Stimulated activated memory B cell treated with anti-CD40 and anti-IgM and Interleukin-4, amounts not matched to agents 10 μg/mL and 1 μg/mL and 100 μg/mL, for 72 hours (primary cell): ENCODE measurements around the gene MAGI2.
"Not testable (repeated sequence)": the region's sequence is repeated elsewhere in the genome, so short reads cannot be mapped to it uniquely, and the experiment has no call there.

ENCODE experiments used
- ATAC-seq: fragments of 150-1000 bp; cut with Tn5 transposase; 2 replicates; pipeline ENCODE4 v1.10.0; 2021
- H3K27ac Mint-ChIP-seq: one replicate; pipeline ENCODE4 v1.8.0; 2022; ENCODE audit warnings: mild to moderate bottlenecking, mixed read lengths
- H3K27me3 Mint-ChIP-seq: one replicate; pipeline ENCODE4 v1.8.0; 2022; ENCODE audit warnings: mixed read lengths
- H3K36me3 Mint-ChIP-seq: one replicate; pipeline ENCODE4 v1.8.0; 2022; ENCODE audit warnings: mixed read lengths
- H3K4me1 Mint-ChIP-seq: one replicate; pipeline ENCODE4 v1.8.0; 2022; ENCODE audit warnings: mixed read lengths
- H3K4me3 Mint-ChIP-seq: one replicate; pipeline ENCODE4 v1.8.0; 2022; ENCODE audit warnings: mild to moderate bottlenecking, moderate library complexity, mixed read lengths
- H3K9me3 Mint-ChIP-seq: one replicate; pipeline ENCODE4 v1.8.0; 2022; ENCODE audit warnings: mixed read lengths

The MAGI2 gene

DNA sequence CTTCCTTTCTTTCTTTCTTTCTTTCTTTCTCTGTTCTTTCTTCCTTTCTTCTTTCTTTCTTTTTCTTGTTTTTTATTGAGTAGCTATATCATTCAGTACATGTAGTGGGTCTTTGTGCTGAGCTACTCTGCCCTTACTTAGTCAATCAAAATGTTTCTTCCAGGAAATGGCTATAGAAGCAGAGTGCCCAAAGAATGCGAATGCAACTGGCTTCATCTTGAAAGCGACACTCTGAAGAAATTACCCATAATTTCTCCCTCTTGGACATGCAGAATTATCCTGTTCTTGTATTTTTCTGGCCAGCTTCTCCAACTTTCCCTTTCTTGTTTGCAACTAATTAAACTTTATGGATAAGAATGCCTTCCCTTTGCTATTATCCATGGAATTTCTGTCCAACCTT lies 441.5 kb downstream of the MAGI2 start:
- Mint-ChIP-seq H3K36me3 (no peaks in the 10 kb centered on the region), H3K4me1 (no peaks in the 10 kb centered on the region), H3K27me3 (no peaks in the 10 kb centered on the region), H3K4me3 (no peak overlapping the region), H3K27ac (no peak overlapping the region), H3K9me3 (peaks cover 3% of the 10 kb centered on the region)
- ATAC-seq, result no peak

DNA sequence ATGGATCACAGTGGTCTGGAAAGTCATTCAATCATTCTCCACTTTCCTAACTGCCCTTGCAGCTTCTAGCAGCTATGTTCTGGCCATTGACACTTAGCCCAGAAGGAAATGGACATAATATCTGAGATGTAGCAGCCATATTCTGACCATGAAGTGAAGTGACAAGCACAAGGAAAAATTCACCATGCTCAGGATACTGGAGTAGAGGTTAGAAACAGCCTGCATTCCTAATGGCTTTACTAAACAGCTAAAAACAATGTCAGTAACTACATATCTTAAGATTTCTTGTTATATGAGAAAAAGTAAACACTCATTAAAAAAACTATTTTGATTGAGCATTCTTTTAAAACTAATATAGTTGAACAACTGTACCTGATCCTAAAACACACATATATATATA lies 443.8 kb downstream of the MAGI2 start:
- Mint-ChIP-seq H3K9me3 (peaks cover 3% of the 10 kb centered on the region), H3K4me1 (no peaks in the 10 kb centered on the region), H3K27ac (no peak overlapping the region), H3K27me3 (no peaks in the 10 kb centered on the region), H3K4me3 (no peak overlapping the region), H3K36me3 (no peaks in the 10 kb centered on the region)
- ATAC-seq, result no peak

DNA sequence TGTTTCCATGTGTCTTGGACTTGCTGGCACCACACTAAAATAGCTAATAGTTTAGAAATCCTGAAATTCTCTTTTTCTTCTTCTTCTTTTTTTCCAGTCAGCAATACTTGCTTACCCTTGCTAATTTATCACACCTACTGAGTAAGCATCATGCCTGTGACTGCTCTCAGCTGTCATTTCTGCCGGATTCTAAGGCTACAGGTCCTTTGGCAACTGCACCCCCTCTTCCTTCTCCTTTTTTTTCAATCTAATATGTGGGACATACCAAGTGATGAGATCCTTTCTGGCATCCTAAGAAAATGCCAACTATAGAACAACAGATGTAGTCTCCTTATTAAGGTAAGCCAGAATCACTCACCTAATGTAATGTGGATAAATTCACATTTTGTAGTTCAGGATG lies 444.7 kb downstream of the MAGI2 start:
- no peak overlapping the region for H3K4me3 Mint-ChIP-seq
- H3K27ac Mint-ChIP-seq, result no peak overlapping the region
- H3K9me3 Mint-ChIP-seq, result peaks cover 6% of the 10 kb centered on the region
- ATAC-seq, result no peak
- H3K36me3 Mint-ChIP-seq, result no peaks in the 10 kb centered on the region
- no peaks in the 10 kb centered on the region for H3K4me1 Mint-ChIP-seq
- no peaks in the 10 kb centered on the region for H3K27me3 Mint-ChIP-seq

DNA sequence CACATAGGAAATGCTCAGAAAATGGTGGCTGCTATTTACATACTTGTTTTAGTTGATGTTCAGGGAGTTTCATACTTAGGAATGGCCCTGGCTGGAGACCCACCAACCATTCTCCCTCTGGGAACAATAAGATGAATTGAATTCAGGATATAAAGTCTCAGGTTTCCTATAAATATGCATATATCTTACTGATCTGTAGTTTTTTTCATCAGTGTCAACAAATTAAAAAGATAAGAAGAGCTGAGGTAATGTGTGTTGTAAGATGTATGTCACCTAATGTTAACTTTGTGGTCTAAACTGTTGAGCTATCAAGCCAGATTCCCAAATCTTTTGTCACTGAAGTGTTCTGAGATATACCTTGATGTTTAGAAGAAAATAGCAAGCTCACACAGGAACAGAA lies 457.5 kb downstream of the MAGI2 start:
- Mint-ChIP-seq H3K4me1 (no peaks in the 10 kb centered on the region), H3K9me3 (peaks cover 1% of the 10 kb centered on the region), H3K27me3 (no peaks in the 10 kb centered on the region), H3K27ac (no peak overlapping the region), H3K36me3 (no peaks in the 10 kb centered on the region), H3K4me3 (no peak overlapping the region)
- no peak for ATAC-seq

DNA sequence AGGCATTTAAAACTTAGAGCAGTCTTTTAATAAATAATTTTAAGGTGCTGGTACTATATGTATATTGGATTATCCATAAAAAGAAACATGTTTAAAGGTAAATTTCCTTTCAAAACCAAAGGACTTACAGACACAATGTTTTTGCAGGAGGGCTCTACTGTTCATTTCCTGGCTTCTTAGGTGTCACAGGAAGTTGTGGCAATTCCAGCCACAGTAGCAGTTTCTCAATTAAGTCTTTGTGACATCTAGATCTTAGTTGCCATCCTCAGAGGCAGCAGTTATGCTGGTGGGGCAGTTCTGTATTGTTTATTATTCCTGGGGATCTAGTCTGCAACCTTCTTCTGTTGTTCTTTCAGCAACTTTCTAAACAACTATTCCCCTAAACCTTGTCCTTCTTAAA lies 460.1 kb downstream of the MAGI2 start:
- no peak overlapping the region for H3K27ac Mint-ChIP-seq
- H3K36me3 Mint-ChIP-seq, result no peaks in the 10 kb centered on the region
- no peak for ATAC-seq
- H3K27me3 Mint-ChIP-seq, result no peaks in the 10 kb centered on the region
- no peaks in the 10 kb centered on the region for H3K4me1 Mint-ChIP-seq
- H3K9me3 Mint-ChIP-seq, result peaks cover 6% of the 10 kb centered on the region
- no peak overlapping the region for H3K4me3 Mint-ChIP-seq

DNA sequence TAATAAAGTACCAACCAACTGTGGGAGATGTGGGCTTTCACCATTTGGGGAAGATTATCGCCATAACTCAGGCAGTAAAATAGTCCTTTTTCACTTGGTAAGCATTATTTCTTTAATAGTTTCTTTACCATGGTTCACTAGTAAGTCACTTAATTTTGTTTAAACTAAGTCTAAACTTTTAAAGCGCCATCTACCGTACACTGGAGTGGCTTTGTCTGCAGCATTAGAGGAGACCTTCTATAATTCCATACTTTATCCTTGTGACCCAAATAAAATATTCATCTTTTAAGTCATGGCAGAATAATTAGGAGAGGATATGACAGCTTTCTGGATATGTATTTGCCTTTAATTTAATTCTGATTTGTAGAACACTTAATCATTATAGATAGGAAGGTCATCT lies 468.0 kb downstream of the MAGI2 start:
- Mint-ChIP-seq H3K4me1 (no peaks in the 10 kb centered on the region), H3K27me3 (no peaks in the 10 kb centered on the region), H3K4me3 (no peak overlapping the region), H3K9me3 (peaks cover 5% of the 10 kb centered on the region), H3K36me3 (no peaks in the 10 kb centered on the region), H3K27ac (no peak overlapping the region)
- no peak for ATAC-seq

DNA sequence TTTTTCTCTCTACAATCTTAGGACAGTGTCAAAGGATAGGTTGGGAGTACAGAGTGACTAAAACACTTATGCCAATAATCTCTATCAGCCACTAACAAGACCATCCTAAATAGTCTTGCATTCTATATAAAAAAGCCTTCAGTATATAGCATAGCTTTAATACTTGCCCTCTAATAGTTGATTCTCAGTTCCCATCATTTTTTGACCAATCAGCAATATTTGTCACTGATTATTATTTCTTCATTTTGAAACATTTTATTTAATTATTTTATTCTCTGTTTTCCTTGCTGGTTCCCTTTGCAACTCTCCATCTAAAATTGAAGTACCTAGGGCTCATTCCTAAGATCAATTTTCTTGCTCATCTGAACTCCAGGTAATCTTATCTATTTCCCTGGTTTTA lies 470.0 kb downstream of the MAGI2 start:
- H3K36me3 Mint-ChIP-seq, result no peaks in the 10 kb centered on the region
- no peak overlapping the region for H3K4me3 Mint-ChIP-seq
- ATAC-seq, result no peak
- no peak overlapping the region for H3K27ac Mint-ChIP-seq
- H3K4me1 Mint-ChIP-seq, result no peaks in the 10 kb centered on the region
- no peaks in the 10 kb centered on the region for H3K27me3 Mint-ChIP-seq
- peaks cover 5% of the 10 kb centered on the region for H3K9me3 Mint-ChIP-seq

DNA sequence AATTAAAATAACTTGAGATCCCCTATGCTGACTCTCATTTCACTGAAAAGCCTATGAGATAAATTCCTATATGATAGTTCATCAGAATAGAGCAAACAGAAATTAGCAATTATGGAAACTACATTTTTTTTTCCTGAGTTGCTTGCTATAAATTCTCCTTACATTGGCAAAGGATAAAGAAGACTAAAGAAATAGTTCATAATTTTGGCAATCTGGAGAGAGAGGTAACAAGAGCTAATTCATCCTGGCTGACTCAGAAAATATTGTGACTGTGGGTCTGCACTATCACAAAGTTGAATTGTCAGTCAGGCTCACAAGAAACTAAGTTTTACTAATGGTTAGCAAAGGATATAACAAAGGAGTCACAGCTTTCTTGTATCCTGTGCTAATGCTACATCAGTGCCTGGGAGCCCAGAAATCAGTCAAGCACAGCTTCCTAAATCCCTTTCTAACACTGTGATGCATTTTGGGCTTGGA lies 483.0 kb downstream of the MAGI2 start:
- Mint-ChIP-seq H3K27me3 (no peaks in the 10 kb centered on the region), H3K36me3 (no peaks in the 10 kb centered on the region), H3K4me1 (no peaks in the 10 kb centered on the region), H3K4me3 (no peak overlapping the region), H3K9me3 (no peaks in the 10 kb centered on the region), H3K27ac (no peak overlapping the region)
- ATAC-seq, result no peak

DNA sequence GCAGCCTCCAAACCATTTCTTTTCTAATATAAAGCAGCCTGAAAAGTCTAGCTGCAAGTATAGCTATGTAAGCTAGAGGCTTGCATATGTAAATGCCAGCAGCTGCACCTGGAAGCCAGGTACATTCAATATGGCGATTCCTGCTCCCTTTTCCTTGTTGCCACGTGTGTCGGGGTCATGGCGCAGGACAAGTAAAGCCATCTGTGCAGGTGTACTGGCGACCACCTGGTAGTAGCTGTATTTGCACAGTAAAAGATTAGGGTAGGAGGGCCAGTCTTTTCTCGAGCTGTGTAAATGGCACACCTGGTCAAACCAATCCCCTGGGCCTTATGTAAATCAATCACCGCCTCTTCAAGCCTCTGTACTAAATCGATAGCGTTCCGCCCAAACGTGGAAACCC lies 484.5 kb downstream of the MAGI2 start:
- Mint-ChIP-seq H3K4me3 (no peak overlapping the region), H3K27me3 (no peaks in the 10 kb centered on the region), H3K27ac (no peak overlapping the region), H3K36me3 (no peaks in the 10 kb centered on the region), H3K4me1 (no peaks in the 10 kb centered on the region), H3K9me3 (no peaks in the 10 kb centered on the region)
- ATAC-seq, result no peak

DNA sequence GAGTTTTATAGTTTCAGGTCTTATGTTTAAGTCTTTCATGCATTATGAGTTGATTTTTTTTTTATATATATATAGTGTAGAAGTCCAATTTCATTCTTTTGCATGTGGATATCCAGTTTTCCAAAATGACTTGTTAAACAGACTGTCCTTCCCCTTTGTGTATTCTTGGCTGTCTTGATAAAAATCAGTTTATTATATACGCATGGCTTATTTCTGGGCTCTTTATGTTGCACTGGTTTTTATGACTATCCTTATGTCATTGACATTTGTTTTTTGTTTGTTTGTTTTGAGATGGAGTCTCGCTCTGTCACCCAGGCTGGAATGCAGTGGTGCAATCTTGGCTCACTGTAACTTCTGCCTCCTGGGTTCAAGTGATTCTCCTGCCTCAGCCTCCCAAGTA lies 485.9 kb downstream of the MAGI2 start:
- not testable (repeated sequence) for H3K4me3 Mint-ChIP-seq

DNA sequence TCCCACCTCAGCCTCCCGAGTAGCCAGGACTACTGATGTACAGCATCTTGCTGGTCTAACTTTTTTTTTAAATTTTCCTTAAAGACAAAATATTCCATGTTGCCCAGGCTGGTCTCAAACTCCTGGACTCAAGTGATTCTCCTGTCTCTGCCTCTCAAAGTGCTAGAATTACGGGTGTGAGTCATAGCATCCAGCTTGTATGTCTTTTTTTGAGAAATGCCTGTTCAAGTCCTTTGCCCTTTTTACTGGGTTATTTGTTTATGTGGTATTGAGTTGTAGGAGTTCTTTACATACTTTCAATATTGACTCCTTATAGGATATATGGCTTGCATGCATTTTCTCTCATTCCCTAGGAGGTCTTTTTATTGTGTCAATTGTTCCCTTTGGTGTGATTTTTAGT lies 486.4 kb downstream of the MAGI2 start:
- no peak for ATAC-seq
- Mint-ChIP-seq H3K27me3 (no peaks in the 10 kb centered on the region), H3K9me3 (no peaks in the 10 kb centered on the region), H3K4me1 (no peaks in the 10 kb centered on the region), H3K4me3 (no peak overlapping the region), H3K36me3 (no peaks in the 10 kb centered on the region), H3K27ac (no peak overlapping the region)

More for the DNA sequence above, 485.9 kb downstream of the MAGI2 start:
- ATAC-seq, H3K36me3 Mint-ChIP-seq, H3K4me1 Mint-ChIP-seq, H3K27me3 Mint-ChIP-seq, H3K9me3 Mint-ChIP-seq, H3K27ac Mint-ChIP-seq: not testable (repeated sequence)

DNA sequence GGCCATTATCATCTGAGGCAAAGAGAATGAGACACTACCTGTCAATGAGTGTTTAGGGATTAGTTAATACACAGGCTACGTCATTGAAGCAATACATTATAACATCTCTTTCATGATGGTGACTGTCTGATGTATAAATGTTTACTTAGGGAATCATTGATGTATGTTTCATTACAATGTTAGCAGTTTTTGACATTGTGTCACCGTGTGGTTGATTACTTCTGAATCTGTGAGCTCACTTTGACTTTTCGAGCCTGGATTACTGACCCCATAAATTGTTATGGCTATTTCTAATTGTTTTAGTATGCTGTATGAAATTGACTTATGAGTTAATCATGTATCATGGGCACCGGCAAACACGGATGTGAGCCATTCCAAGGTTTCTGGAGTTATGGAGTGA lies 494.0 kb downstream of the MAGI2 start:
- Mint-ChIP-seq H3K27me3 (no peaks in the 10 kb centered on the region), H3K9me3 (peaks cover 3% of the 10 kb centered on the region), H3K27ac (no peak overlapping the region), H3K4me1 (no peaks in the 10 kb centered on the region), H3K4me3 (no peak overlapping the region), H3K36me3 (no peaks in the 10 kb centered on the region)
- no peak for ATAC-seq

DNA sequence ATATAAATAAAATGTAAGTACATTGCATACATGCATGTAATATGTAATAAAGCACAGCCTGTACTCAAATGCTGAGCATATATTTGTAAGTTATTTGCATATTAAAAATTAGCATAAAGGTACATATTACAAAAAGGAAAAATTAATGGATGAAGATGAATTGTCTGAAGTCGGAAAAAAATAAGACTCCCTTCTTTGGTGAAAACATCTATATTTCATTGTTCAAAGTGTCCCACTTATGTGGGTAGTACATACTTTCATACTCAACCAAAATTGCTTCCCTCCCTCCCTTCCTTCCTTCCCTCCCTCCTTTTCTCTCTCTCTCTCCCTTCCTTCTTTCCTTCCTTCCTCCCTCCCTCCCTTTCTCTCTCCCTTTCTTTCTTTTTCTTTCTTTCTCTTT lies 498.1 kb downstream of the MAGI2 start:
- Mint-ChIP-seq H3K27ac (no peak overlapping the region), H3K4me1 (no peaks in the 10 kb centered on the region), H3K27me3 (no peaks in the 10 kb centered on the region), H3K36me3 (no peaks in the 10 kb centered on the region), H3K9me3 (peaks cover 6% of the 10 kb centered on the region), H3K4me3 (no peak overlapping the region)
- ATAC-seq, result no peak

DNA sequence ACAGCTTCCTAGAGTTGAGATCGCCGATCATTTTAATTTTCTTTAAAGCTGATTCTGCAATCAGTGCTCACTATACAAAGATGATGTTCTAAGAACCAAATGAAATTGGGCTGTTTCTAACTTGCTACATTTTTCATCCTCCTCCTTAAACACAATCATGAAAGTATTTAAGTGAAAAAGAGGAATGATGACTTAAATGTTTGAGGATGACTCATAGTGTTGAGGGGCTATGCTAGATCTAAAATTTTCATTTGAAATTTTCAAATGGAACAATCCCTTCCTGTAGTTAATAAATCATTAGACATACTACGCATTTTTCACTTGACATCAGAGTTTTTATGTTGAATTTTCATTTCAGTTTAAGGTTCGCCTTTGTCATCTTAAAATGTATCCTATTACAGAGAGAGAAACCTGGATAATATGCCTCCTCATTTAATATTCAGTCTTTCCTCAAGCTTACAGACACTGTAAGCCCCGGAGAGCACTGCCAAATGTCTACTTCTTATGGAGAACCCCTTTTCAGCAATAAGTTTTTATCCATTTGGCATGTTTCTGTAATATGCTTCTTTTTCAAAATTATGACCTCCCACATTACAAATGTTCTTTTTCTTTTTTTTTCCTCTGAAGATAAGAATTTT lies 499.6 kb downstream of the MAGI2 start:
- Mint-ChIP-seq H3K9me3 (peaks cover 6% of the 10 kb centered on the region), H3K4me3 (no peak overlapping the region), H3K4me1 (no peaks in the 10 kb centered on the region), H3K36me3 (no peaks in the 10 kb centered on the region), H3K27ac (no peak overlapping the region), H3K27me3 (no peaks in the 10 kb centered on the region)
- no peak for ATAC-seq

DNA sequence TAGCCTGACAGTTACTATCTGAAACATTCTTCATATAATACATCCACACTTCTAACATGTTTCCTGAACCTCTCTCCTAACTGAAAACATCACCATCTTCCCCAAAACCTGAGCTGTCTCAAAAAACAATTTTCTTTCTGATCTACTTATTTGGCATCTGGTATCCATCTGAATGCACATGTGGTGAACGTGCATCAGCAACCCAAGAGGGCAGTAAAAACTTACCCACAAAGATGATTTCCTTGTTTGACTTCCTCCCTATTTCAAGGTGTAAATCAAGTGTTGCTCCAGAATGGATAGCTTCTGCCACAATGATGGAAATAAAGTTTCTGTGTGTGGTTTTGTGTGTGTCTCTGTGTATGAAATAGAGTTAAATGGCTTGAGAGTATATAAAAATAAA lies 500.4 kb downstream of the MAGI2 start:
- no peaks in the 10 kb centered on the region for H3K36me3 Mint-ChIP-seq
- peaks cover 6% of the 10 kb centered on the region for H3K9me3 Mint-ChIP-seq
- ATAC-seq, result no peak
- no peaks in the 10 kb centered on the region for H3K4me1 Mint-ChIP-seq
- H3K4me3 Mint-ChIP-seq, result no peak overlapping the region
- H3K27me3 Mint-ChIP-seq, result no peaks in the 10 kb centered on the region
- H3K27ac Mint-ChIP-seq, result no peak overlapping the region

DNA sequence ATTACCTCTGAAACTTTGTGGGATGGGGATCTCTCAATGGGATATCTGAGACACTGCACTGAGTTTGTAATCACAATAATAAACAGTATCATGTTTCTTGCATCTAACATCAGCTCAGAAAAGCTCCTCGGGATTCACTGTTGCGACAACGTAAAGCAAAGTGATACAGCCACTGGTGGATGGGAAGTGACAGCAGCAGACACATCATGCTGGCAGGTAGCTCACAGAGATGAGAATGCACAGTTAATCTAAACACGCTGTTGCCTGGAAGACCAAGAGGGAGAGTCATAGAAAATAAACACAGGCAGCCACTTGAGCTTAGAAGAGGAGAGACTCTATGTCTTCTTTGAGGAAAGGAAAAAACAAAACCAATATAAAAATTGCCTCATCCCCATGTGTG lies 513.8 kb downstream of the MAGI2 start:
- Mint-ChIP-seq H3K4me1 (no peaks in the 10 kb centered on the region), H3K27me3 (no peaks in the 10 kb centered on the region), H3K4me3 (no peak overlapping the region), H3K36me3 (no peaks in the 10 kb centered on the region), H3K27ac (no peak overlapping the region), H3K9me3 (peaks cover 5% of the 10 kb centered on the region)
- no peak for ATAC-seq

DNA sequence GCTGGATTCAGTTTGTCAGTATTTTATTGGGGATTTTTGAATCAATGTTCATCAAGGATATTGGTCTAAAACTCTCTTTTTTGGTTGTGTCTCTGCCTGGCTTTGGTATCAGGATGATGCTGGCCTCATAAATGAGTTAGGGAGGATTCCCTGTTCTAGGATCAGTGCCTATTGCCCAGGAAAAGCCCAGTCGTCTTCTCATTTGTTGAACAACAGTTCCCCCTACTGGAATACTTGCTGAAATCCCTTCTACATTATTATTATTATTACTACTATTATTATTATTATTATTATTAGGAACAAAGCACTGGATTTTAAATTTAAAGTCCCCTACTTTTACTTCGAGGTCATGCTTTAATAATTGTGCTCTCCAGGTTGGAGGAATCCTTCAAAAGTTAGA lies 528.9 kb downstream of the MAGI2 start:
- Mint-ChIP-seq H3K9me3 (no peaks in the 10 kb centered on the region), H3K4me1 (no peaks in the 10 kb centered on the region), H3K27ac (no peak overlapping the region), H3K27me3 (no peaks in the 10 kb centered on the region), H3K4me3 (no peak overlapping the region), H3K36me3 (no peaks in the 10 kb centered on the region)
- ATAC-seq, result no peak
